Karpas-422 (cell line): ENCODE data around the gene PRKCE. TPM values are rescaled to one million over a fixed set of nuclear protein-coding genes. Genes with fewer than 3 reads are reported as not detected.
"Not testable (repeated sequence)": the region's sequence is repeated elsewhere in the genome, so short reads cannot be mapped to it uniquely, and the experiment has no call there.

Source experiments
- DNase-seq: peaks from one replicate; pipeline ENCODE4 v3.0.0-alpha.2; 2015
- H2AFZ ChIP-seq: fragments of 200-600 bp; sonication (generic); 2 replicates; pipeline ENCODE4 v1.6.1; 2014; ENCODE audit warnings: antibody characterized with exemption, low read length, mixed read lengths
- H3K27ac ChIP-seq: fragments of 200-600 bp; sonication (generic); 2 replicates; pipeline ENCODE4 v1.5.1; 2014; ENCODE audit warnings: mild to moderate bottlenecking, low read length, moderate library complexity
- H3K27me3 ChIP-seq: fragments of 200-600 bp; sonication (generic); 2 replicates; pipeline ENCODE4 v1.6.1; 2014; ENCODE audit warnings: low read length, mixed read lengths
- H3K36me3 ChIP-seq: fragments of 200-600 bp; sonication (generic); 2 replicates; pipeline ENCODE4 v1.6.1; 2014; ENCODE audit warnings: low read length, mixed read lengths; ENCODE audit not compliant: insufficient read depth
- H3K4me1 ChIP-seq: fragments of 200-600 bp; sonication (generic); 2 replicates; pipeline ENCODE4 v1.6.1; 2014; ENCODE audit warnings: mild to moderate bottlenecking, low read length, mixed read lengths
- H3K4me2 ChIP-seq: fragments of 200-600 bp; sonication (generic); 2 replicates; pipeline ENCODE4 v1.6.1; 2014; ENCODE audit warnings: low read length, low read depth, mild to moderate bottlenecking; ENCODE audit not compliant: poor library complexity, severe bottlenecking
- H3K4me3 ChIP-seq: fragments of 200-600 bp; sonication (generic); 2 replicates; pipeline ENCODE4 v1.5.1; 2014; ENCODE audit warnings: mild to moderate bottlenecking, antibody characterized with exemption, low read length, mixed read lengths
- H3K79me2 ChIP-seq: fragments of 200-600 bp; sonication (generic); 2 replicates; pipeline ENCODE4 v1.6.1; 2014; ENCODE audit warnings: mild to moderate bottlenecking, low read length, mixed read lengths
- H3K9ac ChIP-seq: fragments of 200-600 bp; sonication (generic); 2 replicates; pipeline ENCODE4 v1.6.0; 2014; ENCODE audit warnings: low read length
- H3K9me2 ChIP-seq: fragments of 200-600 bp; sonication (generic), shearing (Covaris generic); replicated peaks from 2 replicates; pipeline ENCODE4 v1.6.0; 2014; ENCODE audit warnings: mild to moderate bottlenecking, low read length, moderate library complexity; ENCODE audit not compliant: insufficient read depth
- H3K9me3 ChIP-seq: fragments of 300-700, 200-600 bp; sonication (generic); 2 replicates; pipeline ENCODE4 v1.6.1; 2014; ENCODE audit warnings: low read length, mixed read lengths
- H4K20me1 ChIP-seq: fragments of 200-600 bp; sonication (generic); 2 replicates; pipeline ENCODE4 v1.6.1; 2014; ENCODE audit warnings: mild to moderate bottlenecking, antibody characterized with exemption, low read length, low read depth; ENCODE audit not compliant: insufficient read depth
- total RNA-seq: library from RNA; depleted of rRNA; stranded (reverse); fragments of >200 nt; shearing (Covaris generic); gene quantifications from 2 replicates; pipeline ENCODE4 v1.2.3, GENCODE V29; 2014; ENCODE audit warnings: low replicate concordance

PRKCE gene
- total RNA-seq, 1 experiment from 2014 or later: 61.8 TPM

GRCh38 chr2:46208766-46209165 is 557.3 kb downstream of the PRKCE start:
- Histone ChIP-seq H3K4me1 (no peaks in the 10 kb centered on the region), H2AFZ (no peak overlapping the region), H3K36me3 (no peaks in the 10 kb centered on the region), H3K9ac (no peak overlapping the region), H3K27ac (no peak overlapping the region), H3K4me2 (no peak overlapping the region), H3K4me3 (no peak overlapping the region), H3K9me2 (no peaks in the 10 kb centered on the region), H3K9me3 (peaks cover 6% of the 10 kb centered on the region; the same call in 1 of the 2 replicates), H3K27me3 (no peaks in the 10 kb centered on the region), H4K20me1 (no peaks in the 10 kb centered on the region), H3K79me2 (no peaks in the 10 kb centered on the region)
- DNase-seq: no peak

- DNase-seq: no peak
- H3K27ac ChIP-seq: no peak overlapping the region
- no peak overlapping the region for H2AFZ ChIP-seq
- no peaks in the 10 kb centered on the region for H4K20me1 ChIP-seq
- peaks cover 6% of the 10 kb centered on the region; the same call in 1 of the 2 replicates for H3K9me3 ChIP-seq
- no peaks in the 10 kb centered on the region for H3K9me2 ChIP-seq
- H3K4me2 ChIP-seq: no peak overlapping the region
- H3K27me3 ChIP-seq: no peaks in the 10 kb centered on the region
- no peaks in the 10 kb centered on the region for H3K4me1 ChIP-seq
- H3K36me3 ChIP-seq: no peaks in the 10 kb centered on the region
- no peak overlapping the region for H3K4me3 ChIP-seq
- no peaks in the 10 kb centered on the region for H3K79me2 ChIP-seq
- no peak overlapping the region for H3K9ac ChIP-seq
Observed at GRCh38 chr2:46210063-46210462, 558.6 kb downstream of the PRKCE start.

- no peak overlapping the region for H3K4me3 ChIP-seq
- no peak for DNase-seq
Observed at GRCh38 chr2:46211461-46211860, 560.0 kb downstream of the PRKCE start.

GRCh38 chr2:46213906-46214305 is 562.4 kb downstream of the PRKCE start:
- Histone ChIP-seq H2AFZ (no peak overlapping the region), H3K79me2 (no peaks in the 10 kb centered on the region), H4K20me1 (no peaks in the 10 kb centered on the region), H3K4me1 (no peaks in the 10 kb centered on the region), H3K9ac (no peak overlapping the region), H3K27me3 (no peaks in the 10 kb centered on the region), H3K4me2 (no peak overlapping the region), H3K27ac (no peak overlapping the region), H3K9me3 (no peaks in the 10 kb centered on the region; the same call in 1 of the 2 replicates), H3K4me3 (no peak overlapping the region), H3K9me2 (no peaks in the 10 kb centered on the region), H3K36me3 (no peaks in the 10 kb centered on the region)
- no peak for DNase-seq

More at GRCh38 chr2:46211461-46211860, 560.0 kb downstream of the PRKCE start:
- Histone ChIP-seq H3K9ac (no peak overlapping the region), H3K27ac (no peak overlapping the region), H4K20me1 (no peaks in the 10 kb centered on the region), H3K36me3 (no peaks in the 10 kb centered on the region), H2AFZ (no peak overlapping the region), H3K79me2 (no peaks in the 10 kb centered on the region), H3K4me1 (no peaks in the 10 kb centered on the region), H3K9me2 (no peaks in the 10 kb centered on the region), H3K27me3 (no peaks in the 10 kb centered on the region), H3K4me2 (no peak overlapping the region), H3K9me3 (peaks cover 6% of the 10 kb centered on the region; the same call in 1 of the 2 replicates)

- Histone ChIP-seq H3K79me2 (no peaks in the 10 kb centered on the region), H3K27me3 (no peaks in the 10 kb centered on the region), H3K4me2 (no peak overlapping the region), H3K27ac (no peak overlapping the region), H3K36me3 (no peaks in the 10 kb centered on the region), H3K9ac (no peak overlapping the region), H3K9me2 (no peaks in the 10 kb centered on the region), H2AFZ (no peak overlapping the region), H4K20me1 (no peaks in the 10 kb centered on the region), H3K9me3 (no peaks in the 10 kb centered on the region), H3K4me3 (no peak overlapping the region), H3K4me1 (no peaks in the 10 kb centered on the region)
- no peak for DNase-seq
Observed at GRCh38 chr2:46216213-46216612, 564.7 kb downstream of the PRKCE start.

GRCh38 chr2:46223514-46223913 is 572.0 kb downstream of the PRKCE start:
- not testable (repeated sequence) for DNase-seq, H3K27ac ChIP-seq, H3K4me3 ChIP-seq, H3K4me2 ChIP-seq, H3K9me2 ChIP-seq, H3K4me1 ChIP-seq, H2AFZ ChIP-seq, H3K36me3 ChIP-seq, H3K79me2 ChIP-seq, H3K9ac ChIP-seq, H3K27me3 ChIP-seq, H4K20me1 ChIP-seq, H3K9me3 ChIP-seq

GRCh38 chr2:46225150-46225625 is 573.7 kb downstream of the PRKCE start:
- no peaks in the 10 kb centered on the region for H3K4me1 ChIP-seq
- H4K20me1 ChIP-seq: no peaks in the 10 kb centered on the region
- no peak overlapping the region for H3K27ac ChIP-seq
- H3K79me2 ChIP-seq: no peaks in the 10 kb centered on the region
- H3K4me2 ChIP-seq: no peak overlapping the region
- no peaks in the 10 kb centered on the region for H3K9me3 ChIP-seq
- no peak overlapping the region for H3K4me3 ChIP-seq
- H2AFZ ChIP-seq: no peak overlapping the region
- DNase-seq: no peak
- no peaks in the 10 kb centered on the region for H3K27me3 ChIP-seq
- no peaks in the 10 kb centered on the region for H3K36me3 ChIP-seq
- no peak overlapping the region for H3K9ac ChIP-seq
- H3K9me2 ChIP-seq: no peaks in the 10 kb centered on the region

- H3K4me1 ChIP-seq: no peaks in the 10 kb centered on the region
- H3K27ac ChIP-seq: no peak overlapping the region
- H2AFZ ChIP-seq: no peak overlapping the region
- H3K4me2 ChIP-seq: no peak overlapping the region
- H3K9me3 ChIP-seq: no peaks in the 10 kb centered on the region
- H3K4me3 ChIP-seq: no peak overlapping the region
- no peak for DNase-seq
- H3K27me3 ChIP-seq: no peaks in the 10 kb centered on the region
- H4K20me1 ChIP-seq: no peaks in the 10 kb centered on the region
- no peaks in the 10 kb centered on the region for H3K79me2 ChIP-seq
- no peak overlapping the region for H3K9ac ChIP-seq
- no peaks in the 10 kb centered on the region for H3K36me3 ChIP-seq
- no peaks in the 10 kb centered on the region for H3K9me2 ChIP-seq
Observed at GRCh38 chr2:46225730-46226129, 574.3 kb downstream of the PRKCE start.

- H3K4me1 ChIP-seq: no peaks in the 10 kb centered on the region
- no peak for DNase-seq
- H4K20me1 ChIP-seq: no peaks in the 10 kb centered on the region
- no peaks in the 10 kb centered on the region for H3K27me3 ChIP-seq
- no peaks in the 10 kb centered on the region for H3K36me3 ChIP-seq
- H3K9me3 ChIP-seq: no peaks in the 10 kb centered on the region
- no peak overlapping the region for H3K4me2 ChIP-seq
- H3K9me2 ChIP-seq: no peaks in the 10 kb centered on the region
- no peaks in the 10 kb centered on the region for H3K79me2 ChIP-seq
- H2AFZ ChIP-seq: no peak overlapping the region
- H3K4me3 ChIP-seq: no peak overlapping the region
- H3K27ac ChIP-seq: no peak overlapping the region
- no peak overlapping the region for H3K9ac ChIP-seq
Observed at GRCh38 chr2:46226620-46227019, 575.1 kb downstream of the PRKCE start.
